ENCODE measurements around the gene TBCK.

DNA sequence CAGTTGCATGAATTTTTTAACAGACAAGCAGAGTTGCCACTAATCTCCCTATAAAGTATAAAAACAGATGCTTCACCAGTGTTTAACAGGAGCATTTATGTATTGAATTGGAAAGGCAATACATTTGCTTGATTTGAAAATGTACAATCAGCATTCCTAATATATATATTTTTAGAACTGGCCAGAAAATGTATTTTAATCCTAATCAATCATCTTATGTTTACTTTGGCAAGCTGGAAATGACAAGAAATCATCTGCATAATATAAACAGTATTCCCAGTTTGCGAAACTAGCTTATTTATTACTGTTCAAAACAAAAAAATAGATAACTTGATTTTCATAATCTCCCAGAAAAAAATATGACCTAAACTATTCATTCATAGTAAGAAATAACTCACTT, 123.9 kb downstream of the TBCK start:
- TF ChIP-seq, protein P1, sequence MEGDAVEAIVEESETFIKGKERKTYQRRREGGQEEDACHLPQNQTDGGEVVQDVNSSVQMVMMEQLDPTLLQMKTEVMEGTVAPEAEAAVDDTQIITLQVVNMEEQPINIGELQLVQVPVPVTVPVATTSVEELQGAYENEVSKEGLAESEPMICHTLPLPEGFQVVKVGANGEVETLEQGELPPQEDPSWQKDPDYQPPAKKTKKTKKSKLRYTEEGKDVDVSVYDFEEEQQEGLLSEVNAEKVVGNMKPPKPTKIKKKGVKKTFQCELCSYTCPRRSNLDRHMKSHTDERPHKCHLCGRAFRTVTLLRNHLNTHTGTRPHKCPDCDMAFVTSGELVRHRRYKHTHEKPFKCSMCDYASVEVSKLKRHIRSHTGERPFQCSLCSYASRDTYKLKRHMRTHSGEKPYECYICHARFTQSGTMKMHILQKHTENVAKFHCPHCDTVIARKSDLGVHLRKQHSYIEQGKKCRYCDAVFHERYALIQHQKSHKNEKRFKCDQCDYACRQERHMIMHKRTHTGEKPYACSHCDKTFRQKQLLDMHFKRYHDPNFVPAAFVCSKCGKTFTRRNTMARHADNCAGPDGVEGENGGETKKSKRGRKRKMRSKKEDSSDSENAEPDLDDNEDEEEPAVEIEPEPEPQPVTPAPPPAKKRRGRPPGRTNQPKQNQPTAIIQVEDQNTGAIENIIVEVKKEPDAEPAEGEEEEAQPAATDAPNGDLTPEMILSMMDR (IDR thresholded peaks at IDR 0.05; ENCODE audit: insufficient read depth, low read depth, low read length): no peak
- no peak for TF ChIP-seq EZH2 (IDR thresholded peaks at IDR 0.05; ENCODE audit: insufficient read depth, low read length)

Measured in astrocyte (in vitro differentiated cells and primary cell).